Tibial nerve (tissue), 4 donors: ENCODE results near the gene LRRC51. TPM values are rescaled to one million over a fixed set of nuclear protein-coding genes. Genes with fewer than 3 reads are reported as not detected.
A peak's percentile ranks its signal among the peaks of the same experiment; 100 is the strongest.

Experiments
- DNase-seq, 2 donors: peaks; one replicate each; pipeline ENCODE4 v3.0.0-alpha.2; 2019; ENCODE audit warnings: low spot score in 2 of 2
- H3K27ac ChIP-seq, 4 donors: fragments of 200-600 bp; sonication (generic) in 3 of 4; one replicate each; pipeline ENCODE4 v1.5.1; 2017 to 2019; ENCODE audit warnings: mild to moderate bottlenecking in 1 of 4
- H3K27me3 ChIP-seq, 2 donors: fragments of 200-600 bp; sonication (generic) in 1 of 2; one replicate each; pipeline versions ENCODE4 v1.5.1 to v1.6.0; 2017 to 2019
- H3K36me3 ChIP-seq, 3 donors: fragments of 200-600 bp; sonication (generic); one replicate each; pipeline ENCODE4 v1.5.1; 2018 to 2019
- H3K4me1 ChIP-seq, 4 donors: fragments of 200-600 bp; sonication (generic) in 3 of 4; one replicate each; pipeline ENCODE4 v1.5.1; 2017 to 2019
- H3K4me3 ChIP-seq, 4 donors: fragments of 200-600 bp; sonication (generic) in 3 of 4; one replicate each; pipeline ENCODE4 v1.5.1; 2017 to 2019; ENCODE audit warnings: mild to moderate bottlenecking in 1 of 4, moderate library complexity in 1 of 4
- H3K9me3 ChIP-seq, 4 donors: fragments of 200-600 bp; sonication (generic) in 3 of 4; one replicate each; pipeline ENCODE4 v1.5.1; 2017 to 2019
- EP300 ChIP-seq, 2 donors: sonication (generic); formaldehyde crosslinking; IDR thresholded peaks; one replicate each; pipeline ENCODE4 v1.6.1; 2017; ENCODE audit warnings: antibody characterized with exemption in 2 of 2, mild to moderate bottlenecking in 1 of 2
- POLR2A ChIP-seq, 2 donors: fragments of 450-650 bp; IDR thresholded peaks; one replicate each; pipeline ENCODE4 v1.6.1; 2017; ENCODE audit warnings: antibody characterized with exemption in 2 of 2, mild to moderate bottlenecking in 2 of 2, moderate library complexity in 2 of 2
- WGBS, 2 donors: methylation state at CpG; one replicate each; pipeline ENCODE4 v1.1.5; 2018; 5-methylcytosine and 5-hydroxymethylcytosine counted together
- total RNA-seq, 4 donors: library from RNA; depleted of rRNA; stranded (reverse); fragments of >200 nt; gene quantifications; one replicate each; pipeline ENCODE4 v1.1.0, GENCODE V29; 2016
- TF ChIP-seq, protein P1 (sequence below), 5 experiments: fragments of 200-600 bp in 3 of 5; fragments of 450-650 bp in 2 of 5; sonication (generic) in 3 of 5; IDR thresholded peaks; one replicate each; pipeline ENCODE4 v1.5.1; 2016 to 2019; ENCODE audit warnings: antibody characterized with exemption in 5 of 5, mild to moderate bottlenecking in 3 of 5, moderate library complexity in 2 of 5

LRRC51 gene
- total RNA-seq, 4 donors from 2014 or later, result 7.3 to 10.8 (median 9.2) TPM

GRCh38 chr11:72078477-72078876, 2.2 kb upstream of the LRRC51 start:
- DNase-seq, result no peak
- Histone ChIP-seq H3K9me3 (no peaks in the 10 kb centered on the region), H3K4me1 (peaks cover 0 to 30% (median 11%) of the 10 kb centered on the region in 4 donors), H3K4me3 (no peak overlapping the region), H3K27me3 (no peaks in the 10 kb centered on the region), H3K27ac (peak overlapping the region in 2 of 4 donors; percentile 92 to 95), H3K36me3 (peaks cover 0 to 7% (median 0%) of the 10 kb centered on the region in 3 donors)
- TF ChIP-seq, protein P1, sequence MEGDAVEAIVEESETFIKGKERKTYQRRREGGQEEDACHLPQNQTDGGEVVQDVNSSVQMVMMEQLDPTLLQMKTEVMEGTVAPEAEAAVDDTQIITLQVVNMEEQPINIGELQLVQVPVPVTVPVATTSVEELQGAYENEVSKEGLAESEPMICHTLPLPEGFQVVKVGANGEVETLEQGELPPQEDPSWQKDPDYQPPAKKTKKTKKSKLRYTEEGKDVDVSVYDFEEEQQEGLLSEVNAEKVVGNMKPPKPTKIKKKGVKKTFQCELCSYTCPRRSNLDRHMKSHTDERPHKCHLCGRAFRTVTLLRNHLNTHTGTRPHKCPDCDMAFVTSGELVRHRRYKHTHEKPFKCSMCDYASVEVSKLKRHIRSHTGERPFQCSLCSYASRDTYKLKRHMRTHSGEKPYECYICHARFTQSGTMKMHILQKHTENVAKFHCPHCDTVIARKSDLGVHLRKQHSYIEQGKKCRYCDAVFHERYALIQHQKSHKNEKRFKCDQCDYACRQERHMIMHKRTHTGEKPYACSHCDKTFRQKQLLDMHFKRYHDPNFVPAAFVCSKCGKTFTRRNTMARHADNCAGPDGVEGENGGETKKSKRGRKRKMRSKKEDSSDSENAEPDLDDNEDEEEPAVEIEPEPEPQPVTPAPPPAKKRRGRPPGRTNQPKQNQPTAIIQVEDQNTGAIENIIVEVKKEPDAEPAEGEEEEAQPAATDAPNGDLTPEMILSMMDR (IDR thresholded peaks at IDR 0.05), result no peak
- no peak for TF ChIP-seq EP300 (IDR thresholded peaks at IDR 0.05)
- no peak for TF ChIP-seq POLR2A (IDR thresholded peaks at IDR 0.05)
- 78 to 86% methylated on average over 6 of the region's 6 CpGs for WGBS, 2 donors

DNA sequence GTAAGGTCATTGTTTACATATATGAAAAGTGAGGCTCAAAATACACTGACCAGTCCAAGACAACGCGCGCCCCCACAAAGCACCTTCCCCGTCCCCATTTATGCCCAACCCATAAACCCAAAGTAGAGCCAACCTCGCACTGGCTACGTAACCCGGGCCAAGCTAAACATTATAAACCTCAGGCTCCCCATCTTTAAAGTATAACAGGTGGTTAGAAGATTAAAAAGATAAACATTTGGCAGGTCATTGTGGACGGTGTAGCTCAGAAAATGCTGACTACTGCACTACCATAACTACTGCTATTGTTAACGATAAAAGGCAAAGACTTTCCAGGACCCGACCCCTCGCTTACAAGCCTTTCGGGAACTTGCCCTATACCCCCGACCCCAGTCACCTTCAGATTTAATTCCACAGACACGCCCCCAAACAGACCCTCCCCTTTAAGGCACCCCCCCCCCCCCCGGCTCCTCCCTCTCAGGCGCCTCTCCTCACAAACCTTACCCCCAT, 778 bp upstream of the LRRC51 start:
- no peak for DNase-seq
- WGBS, 2 donors, result 3 to 5% methylated on average over 16 of the region's 16 CpGs
- Histone ChIP-seq H3K36me3 (peaks cover 0 to 7% (median 0%) of the 10 kb centered on the region in 3 donors), H3K4me1 (peaks cover 0 to 30% (median 11%) of the 10 kb centered on the region in 4 donors), H3K27ac (peak overlapping the region; percentile 65 to 95 (median 92)), H3K9me3 (no peaks in the 10 kb centered on the region), H3K27me3 (no peaks in the 10 kb centered on the region), H3K4me3 (peak overlapping the region; percentile 45 to 95 (median 68))
- TF ChIP-seq, protein P1 (IDR thresholded peaks at IDR 0.05), result no peak
- no peak for TF ChIP-seq EP300 (IDR thresholded peaks at IDR 0.05)
- no peak for TF ChIP-seq POLR2A (IDR thresholded peaks at IDR 0.05)

- no peak for TF ChIP-seq EP300 (IDR thresholded peaks at IDR 0.05)
- TF ChIP-seq POLR2A (IDR thresholded peaks at IDR 0.05), result no peak
- TF ChIP-seq, protein P1 (IDR thresholded peaks at IDR 0.05), result no peak
- WGBS, 2 donors, result 76 to 79% methylated on average over 21 of the region's 21 CpGs
- H3K4me3 ChIP-seq, result peak overlapping the region; percentile 45 to 95 (median 68)
Measured at GRCh38 chr11:72081184-72081644, 564 bp downstream of the LRRC51 start.

GRCh38 chr11:72081821-72082453, 1.3 kb downstream of the LRRC51 start:
- H3K4me1 ChIP-seq, result peaks cover 0 to 30% (median 11%) of the 10 kb centered on the region in 4 donors
- H3K27me3 ChIP-seq, result no peaks in the 10 kb centered on the region
- peaks cover 0 to 8% (median 0%) of the 10 kb centered on the region in 3 donors for H3K36me3 ChIP-seq
- peak overlapping the region in 3 of 4 donors; percentile 92 to 95 (median 93) for H3K27ac ChIP-seq
- no peak for DNase-seq
- H3K4me3 ChIP-seq, result no peak overlapping the region
- 91 to 93% methylated on average over 3 of the region's 3 CpGs for WGBS, 2 donors
- TF ChIP-seq, protein P1 (IDR thresholded peaks at IDR 0.05), result no peak
- TF ChIP-seq POLR2A (IDR thresholded peaks at IDR 0.05) (no peak), EP300 (IDR thresholded peaks at IDR 0.05) (no peak)
- no peaks in the 10 kb centered on the region for H3K9me3 ChIP-seq

More at GRCh38 chr11:72081184-72081644, 564 bp downstream of the LRRC51 start:
- Histone ChIP-seq H3K9me3 (no peaks in the 10 kb centered on the region), H3K4me1 (peaks cover 0 to 30% (median 11%) of the 10 kb centered on the region in 4 donors), H3K27me3 (no peaks in the 10 kb centered on the region), H3K27ac (peak overlapping the region; percentile 65 to 95 (median 92)), H3K36me3 (peaks cover 0 to 9% (median 0%) of the 10 kb centered on the region in 3 donors)
- DNase-seq, result no peak

- no peak for DNase-seq
- Histone ChIP-seq H3K9me3 (no peaks in the 10 kb centered on the region), H3K27ac (no peak overlapping the region), H3K27me3 (no peaks in the 10 kb centered on the region), H3K4me1 (peaks cover 0 to 25% (median 11%) of the 10 kb centered on the region in 4 donors), H3K4me3 (no peak overlapping the region), H3K36me3 (peaks cover 0 to 16% (median 0%) of the 10 kb centered on the region in 3 donors)
- TF ChIP-seq EP300 (IDR thresholded peaks at IDR 0.05), result no peak
- no peak for TF ChIP-seq POLR2A (IDR thresholded peaks at IDR 0.05)
- TF ChIP-seq, protein P1 (IDR thresholded peaks at IDR 0.05), result no peak
- WGBS, 2 donors, result 91 to 98% methylated on average over 2 of the region's 2 CpGs
Measured at GRCh38 chr11:72083414-72083813, 2.8 kb downstream of the LRRC51 start.
